ENCODE results near the gene CAPZA1.
A peak's percentile ranks its signal among the peaks of the same experiment; 100 is the strongest.

CAPZA1 gene

DNA sequence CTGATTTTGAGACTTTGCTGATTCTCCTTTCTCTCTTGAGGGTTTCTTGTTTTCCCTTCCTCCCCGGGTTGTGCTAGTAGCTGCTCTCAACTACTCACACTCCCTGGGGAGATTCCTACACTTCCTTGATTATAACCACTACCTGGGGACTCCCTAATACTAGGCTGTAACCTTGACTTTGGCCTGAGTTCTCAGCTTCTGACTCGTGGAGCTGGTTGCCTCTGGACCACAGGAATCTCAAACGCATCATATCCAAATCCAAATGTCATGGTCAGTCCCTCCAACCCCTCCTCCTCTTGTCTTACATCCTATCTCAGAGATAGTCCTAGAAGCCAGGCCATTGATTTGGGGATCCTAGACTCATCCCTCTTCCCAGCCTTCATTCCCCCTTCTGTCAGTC lies 66.8 kb downstream of the CAPZA1 start:
- Histone ChIP-seq H2BK120ac (ENCODE audit: insufficient read depth, low read length, poor library complexity) (no peak overlapping the region), H3K14ac (ENCODE audit: low read length) (no peak overlapping the region), H3K36me3 (ENCODE audit: control insufficient read depth in 1 of 2, insufficient read depth in 2 of 2, low read length in 2 of 2) (peaks cover 8 to 10% of the 10 kb centered on the region in 2 experiments), H3K27me3 (ENCODE audit: insufficient read depth, low read length) (no peaks in the 10 kb centered on the region), H4K8ac (ENCODE audit: low read depth, low read length) (no peak overlapping the region), H4K91ac (ENCODE audit: low read depth, low read length) (no peak overlapping the region), H3K9me3 (ENCODE audit: insufficient read depth, low read depth, low read length) (no peaks in the 10 kb centered on the region), H3K9ac (ENCODE audit: low read length) (no peak overlapping the region), H3K79me2 (ENCODE audit: control insufficient read depth, insufficient read depth, low read length, poor library complexity) (no peaks in the 10 kb centered on the region), H3K4me1 (ENCODE audit: control insufficient read depth in 1 of 2, insufficient read depth in 2 of 2, low read length in 2 of 2) (peaks cover 7% of the 10 kb centered on the region in 2 experiments), H2BK12ac (ENCODE audit: low read length) (no peak overlapping the region), H2AK5ac (ENCODE audit: low read length) (no peak overlapping the region), H3K27ac (ENCODE audit: low read depth, low read length) (no peak overlapping the region), H2BK5ac (ENCODE audit: low read depth, low read length, poor library complexity) (no peak overlapping the region), H3K79me1 (ENCODE audit: low read length) (peaks cover 2% of the 10 kb centered on the region), H3K4me2 (ENCODE audit: low read length) (no peak overlapping the region), H3K4me3 (ENCODE audit: low read depth, low read length) (no peak overlapping the region), H3K23ac (ENCODE audit: low read length) (no peak overlapping the region), H3K18ac (ENCODE audit: low read length) (no peak overlapping the region), H2AFZ (ENCODE audit: insufficient read depth, low read length, poor library complexity) (no peak overlapping the region), H4K12ac (ENCODE audit: low read depth, low read length) (no peak overlapping the region), H3K4ac (ENCODE audit: low read depth, low read length) (no peak overlapping the region)
- no CpG with 5 or more reads among the region's 3 CpGs for WGBS (ENCODE audit: extremely low coverage, insufficient coverage, insufficient read length)
- no peak for DNase-seq

DNA sequence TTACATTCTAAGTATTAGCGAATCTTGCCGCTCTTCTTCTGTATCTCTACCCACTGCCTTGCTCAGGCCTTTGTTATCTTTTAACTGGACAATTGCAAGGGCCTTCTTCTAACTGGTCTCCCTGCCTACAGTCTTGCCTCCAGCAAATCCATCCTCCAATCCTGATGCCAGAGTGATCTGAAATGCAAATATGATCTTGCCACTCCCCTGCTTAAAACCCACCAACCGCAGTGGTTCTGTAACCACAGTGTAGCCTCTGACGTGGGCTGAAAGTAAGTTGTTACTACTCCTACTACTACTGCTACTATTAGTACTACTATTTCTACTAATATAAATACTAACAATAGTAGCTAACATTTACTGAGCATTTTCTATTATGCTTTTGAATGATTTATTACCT lies 67.2 kb downstream of the CAPZA1 start:
- H3K27me3 ChIP-seq (ENCODE audit: insufficient read depth, low read length): no peaks in the 10 kb centered on the region
- no peak overlapping the region for H3K14ac ChIP-seq (ENCODE audit: low read length)
- H3K18ac ChIP-seq (ENCODE audit: low read length): no peak overlapping the region
- no peak overlapping the region for H3K4me2 ChIP-seq (ENCODE audit: low read length)
- no peak overlapping the region for H4K12ac ChIP-seq (ENCODE audit: low read depth, low read length)
- no peaks in the 10 kb centered on the region for H3K9me3 ChIP-seq (ENCODE audit: insufficient read depth, low read depth, low read length)
- H3K79me2 ChIP-seq (ENCODE audit: control insufficient read depth, insufficient read depth, low read length, poor library complexity): no peaks in the 10 kb centered on the region
- H3K36me3 ChIP-seq (ENCODE audit: control insufficient read depth in 1 of 2, insufficient read depth in 2 of 2, low read length in 2 of 2): peaks cover 12 to 13% of the 10 kb centered on the region in 2 experiments
- H3K4ac ChIP-seq (ENCODE audit: low read depth, low read length): no peak overlapping the region
- H3K23ac ChIP-seq (ENCODE audit: low read length): no peak overlapping the region
- no peak overlapping the region for H4K91ac ChIP-seq (ENCODE audit: low read depth, low read length)
- DNase-seq: no peak
- peaks cover 7% of the 10 kb centered on the region in 2 experiments for H3K4me1 ChIP-seq (ENCODE audit: control insufficient read depth in 1 of 2, insufficient read depth in 2 of 2, low read length in 2 of 2)
- no CpG with 5 or more reads among the region's 4 CpGs for WGBS (ENCODE audit: extremely low coverage, insufficient coverage, insufficient read length)
- H3K27ac ChIP-seq (ENCODE audit: low read depth, low read length): no peak overlapping the region
- H2BK12ac ChIP-seq (ENCODE audit: low read length): no peak overlapping the region
- peaks cover 2% of the 10 kb centered on the region for H3K79me1 ChIP-seq (ENCODE audit: low read length)
- no peak overlapping the region for H3K9ac ChIP-seq (ENCODE audit: low read length)
- H4K8ac ChIP-seq (ENCODE audit: low read depth, low read length): no peak overlapping the region
- no peak overlapping the region for H2AK5ac ChIP-seq (ENCODE audit: low read length)
- H2AFZ ChIP-seq (ENCODE audit: insufficient read depth, low read length, poor library complexity): no peak overlapping the region
- no peak overlapping the region for H2BK5ac ChIP-seq (ENCODE audit: low read depth, low read length, poor library complexity)
- H2BK120ac ChIP-seq (ENCODE audit: insufficient read depth, low read length, poor library complexity): no peak overlapping the region
- H3K4me3 ChIP-seq (ENCODE audit: low read depth, low read length): no peak overlapping the region

DNA sequence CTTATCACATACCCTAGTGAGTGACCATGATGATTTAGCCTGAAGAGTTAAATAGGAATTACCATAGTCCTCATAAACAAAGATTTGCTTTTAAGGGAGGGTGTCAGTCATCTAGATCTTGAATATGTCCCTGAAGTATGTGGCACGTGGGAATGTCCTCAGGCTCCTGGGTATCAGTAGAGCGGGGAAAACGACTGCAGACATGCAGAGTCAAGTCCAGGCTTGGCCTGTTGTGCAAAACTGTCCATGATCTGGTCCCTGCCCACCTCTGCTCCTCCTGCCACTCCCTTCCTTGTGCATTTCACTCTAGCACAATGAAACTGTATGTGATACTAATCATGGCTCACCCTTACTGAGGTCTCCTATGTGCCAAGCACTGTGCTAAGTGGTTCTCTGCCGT lies 67.7 kb downstream of the CAPZA1 start:
- H3K36me3 ChIP-seq (ENCODE audit: control insufficient read depth in 1 of 2, insufficient read depth in 2 of 2, low read length in 2 of 2): peaks cover 14 to 17% of the 10 kb centered on the region in 2 experiments
- peaks cover 2% of the 10 kb centered on the region for H3K79me1 ChIP-seq (ENCODE audit: low read length)
- DNase-seq: peak in 1 of 2 donors; percentile 25
- H3K4ac ChIP-seq (ENCODE audit: low read depth, low read length): no peak overlapping the region
- H3K4me3 ChIP-seq (ENCODE audit: low read depth, low read length): no peak overlapping the region
- no peaks in the 10 kb centered on the region for H3K79me2 ChIP-seq (ENCODE audit: control insufficient read depth, insufficient read depth, low read length, poor library complexity)
- H3K4me2 ChIP-seq (ENCODE audit: low read length): no peak overlapping the region
- H3K9me3 ChIP-seq (ENCODE audit: insufficient read depth, low read depth, low read length): no peaks in the 10 kb centered on the region
- no peaks in the 10 kb centered on the region for H3K27me3 ChIP-seq (ENCODE audit: insufficient read depth, low read length)
- no peak overlapping the region for H2BK12ac ChIP-seq (ENCODE audit: low read length)
- H3K23ac ChIP-seq (ENCODE audit: low read length): no peak overlapping the region
- H3K9ac ChIP-seq (ENCODE audit: low read length): no peak overlapping the region
- H4K8ac ChIP-seq (ENCODE audit: low read depth, low read length): peak overlapping the region; percentile 17
- peaks cover 7% of the 10 kb centered on the region in 2 experiments for H3K4me1 ChIP-seq (ENCODE audit: control insufficient read depth in 1 of 2, insufficient read depth in 2 of 2, low read length in 2 of 2)
- peak overlapping the region; percentile 47 for H4K91ac ChIP-seq (ENCODE audit: low read depth, low read length)
- peak overlapping the region; percentile 22 for H3K18ac ChIP-seq (ENCODE audit: low read length)
- no peak overlapping the region for H2AK5ac ChIP-seq (ENCODE audit: low read length)
- no peak overlapping the region for H3K27ac ChIP-seq (ENCODE audit: low read depth, low read length)
- H4K12ac ChIP-seq (ENCODE audit: low read depth, low read length): no peak overlapping the region
- H2BK120ac ChIP-seq (ENCODE audit: insufficient read depth, low read length, poor library complexity): peak overlapping the region; percentile 44
- WGBS (ENCODE audit: extremely low coverage, insufficient coverage, insufficient read length): no CpG with 5 or more reads among the region's 4 CpGs
- H2BK5ac ChIP-seq (ENCODE audit: low read depth, low read length, poor library complexity): peak overlapping the region; percentile 21
- peak overlapping the region; percentile 6 for H2AFZ ChIP-seq (ENCODE audit: insufficient read depth, low read length, poor library complexity)
- H3K14ac ChIP-seq (ENCODE audit: low read length): no peak overlapping the region

DNA sequence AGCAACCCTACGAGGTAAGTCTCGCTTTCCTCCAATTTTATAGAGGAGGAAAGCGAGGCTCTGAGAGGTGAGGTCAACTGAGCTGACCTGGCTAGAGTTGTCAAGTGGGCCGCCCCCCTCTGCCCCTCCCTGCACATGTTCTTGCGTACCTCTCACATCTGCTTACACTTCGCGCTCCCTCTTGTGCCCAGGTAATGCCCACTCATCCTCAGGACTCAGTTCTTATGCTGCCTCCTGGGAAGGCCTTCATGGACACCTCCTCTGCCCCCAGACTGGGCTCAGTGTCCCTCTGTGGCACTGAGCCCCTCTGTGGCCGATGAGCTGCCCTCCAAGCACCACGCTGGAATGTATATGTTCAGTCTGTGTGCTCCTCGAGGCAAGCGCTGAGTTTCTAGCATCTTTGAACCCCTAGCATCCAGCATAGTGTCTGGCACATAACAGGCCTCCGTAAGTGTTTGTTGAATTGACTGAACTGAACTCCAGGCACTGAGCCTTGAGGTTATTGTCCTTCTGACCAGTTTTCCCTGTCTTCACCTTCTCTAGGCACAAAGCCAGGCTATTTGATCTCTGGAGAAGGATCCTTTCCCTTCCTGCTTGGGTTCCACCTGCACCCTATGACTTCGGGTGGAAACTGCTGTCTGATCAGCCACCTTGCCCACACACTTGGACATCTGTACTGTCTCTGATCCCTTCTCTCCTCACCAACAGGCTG lies 68.3 kb downstream of the CAPZA1 start:
- DNase-seq: no peak
- H3K9ac ChIP-seq (ENCODE audit: low read length): no peak overlapping the region
- no peak overlapping the region for H3K4me3 ChIP-seq (ENCODE audit: low read depth, low read length)
- H3K18ac ChIP-seq (ENCODE audit: low read length): peak overlapping the region; percentile 22
- peak overlapping the region; percentile 44 for H2BK120ac ChIP-seq (ENCODE audit: insufficient read depth, low read length, poor library complexity)
- H3K9me3 ChIP-seq (ENCODE audit: insufficient read depth, low read depth, low read length): no peaks in the 10 kb centered on the region
- H4K12ac ChIP-seq (ENCODE audit: low read depth, low read length): no peak overlapping the region
- no CpG with 5 or more reads among the region's 13 CpGs for WGBS (ENCODE audit: extremely low coverage, insufficient coverage, insufficient read length)
- H2AK5ac ChIP-seq (ENCODE audit: low read length): peak overlapping the region; percentile 24
- peaks cover 7% of the 10 kb centered on the region in 2 experiments for H3K4me1 ChIP-seq (ENCODE audit: control insufficient read depth in 1 of 2, insufficient read depth in 2 of 2, low read length in 2 of 2)
- H2AFZ ChIP-seq (ENCODE audit: insufficient read depth, low read length, poor library complexity): peak overlapping the region; percentile 6
- H2BK5ac ChIP-seq (ENCODE audit: low read depth, low read length, poor library complexity): peak overlapping the region; percentile 21
- peaks cover 2% of the 10 kb centered on the region for H3K79me1 ChIP-seq (ENCODE audit: low read length)
- H4K8ac ChIP-seq (ENCODE audit: low read depth, low read length): peak overlapping the region; percentile 17
- H3K36me3 ChIP-seq (ENCODE audit: control insufficient read depth in 1 of 2, insufficient read depth in 2 of 2, low read length in 2 of 2): peaks cover 20 to 22% of the 10 kb centered on the region in 2 experiments
- peak overlapping the region; percentile 33 for H2BK12ac ChIP-seq (ENCODE audit: low read length)
- H3K27ac ChIP-seq (ENCODE audit: low read depth, low read length): no peak overlapping the region
- H3K79me2 ChIP-seq (ENCODE audit: control insufficient read depth, insufficient read depth, low read length, poor library complexity): no peaks in the 10 kb centered on the region
- no peak overlapping the region for H3K4ac ChIP-seq (ENCODE audit: low read depth, low read length)
- H3K14ac ChIP-seq (ENCODE audit: low read length): peak overlapping the region; percentile 33
- H3K23ac ChIP-seq (ENCODE audit: low read length): no peak overlapping the region
- H4K91ac ChIP-seq (ENCODE audit: low read depth, low read length): peak overlapping the region; percentile 47
- H3K27me3 ChIP-seq (ENCODE audit: insufficient read depth, low read length): no peaks in the 10 kb centered on the region
- H3K4me2 ChIP-seq (ENCODE audit: low read length): no peak overlapping the region
